ENCODE results near the gene PHF14. TPM values are rescaled to one million over a fixed set of nuclear protein-coding genes. Genes with fewer than 3 reads are reported as not detected.

PHF14 gene
- total RNA-seq, 1 donor, result 35.6 TPM

GRCh38 chr7:11130601-11131000 lies 156.9 kb downstream of the PHF14 start:
- DNase-seq (ENCODE audit: low read depth), result no peak
- H3K4me3 ChIP-seq (ENCODE audit: low read depth, low read length), result no peak overlapping the region
- TF ChIP-seq, protein P1, sequence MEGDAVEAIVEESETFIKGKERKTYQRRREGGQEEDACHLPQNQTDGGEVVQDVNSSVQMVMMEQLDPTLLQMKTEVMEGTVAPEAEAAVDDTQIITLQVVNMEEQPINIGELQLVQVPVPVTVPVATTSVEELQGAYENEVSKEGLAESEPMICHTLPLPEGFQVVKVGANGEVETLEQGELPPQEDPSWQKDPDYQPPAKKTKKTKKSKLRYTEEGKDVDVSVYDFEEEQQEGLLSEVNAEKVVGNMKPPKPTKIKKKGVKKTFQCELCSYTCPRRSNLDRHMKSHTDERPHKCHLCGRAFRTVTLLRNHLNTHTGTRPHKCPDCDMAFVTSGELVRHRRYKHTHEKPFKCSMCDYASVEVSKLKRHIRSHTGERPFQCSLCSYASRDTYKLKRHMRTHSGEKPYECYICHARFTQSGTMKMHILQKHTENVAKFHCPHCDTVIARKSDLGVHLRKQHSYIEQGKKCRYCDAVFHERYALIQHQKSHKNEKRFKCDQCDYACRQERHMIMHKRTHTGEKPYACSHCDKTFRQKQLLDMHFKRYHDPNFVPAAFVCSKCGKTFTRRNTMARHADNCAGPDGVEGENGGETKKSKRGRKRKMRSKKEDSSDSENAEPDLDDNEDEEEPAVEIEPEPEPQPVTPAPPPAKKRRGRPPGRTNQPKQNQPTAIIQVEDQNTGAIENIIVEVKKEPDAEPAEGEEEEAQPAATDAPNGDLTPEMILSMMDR (IDR thresholded peaks at IDR 0.05; ENCODE audit: insufficient read depth, low read length), result no peak

DNA sequence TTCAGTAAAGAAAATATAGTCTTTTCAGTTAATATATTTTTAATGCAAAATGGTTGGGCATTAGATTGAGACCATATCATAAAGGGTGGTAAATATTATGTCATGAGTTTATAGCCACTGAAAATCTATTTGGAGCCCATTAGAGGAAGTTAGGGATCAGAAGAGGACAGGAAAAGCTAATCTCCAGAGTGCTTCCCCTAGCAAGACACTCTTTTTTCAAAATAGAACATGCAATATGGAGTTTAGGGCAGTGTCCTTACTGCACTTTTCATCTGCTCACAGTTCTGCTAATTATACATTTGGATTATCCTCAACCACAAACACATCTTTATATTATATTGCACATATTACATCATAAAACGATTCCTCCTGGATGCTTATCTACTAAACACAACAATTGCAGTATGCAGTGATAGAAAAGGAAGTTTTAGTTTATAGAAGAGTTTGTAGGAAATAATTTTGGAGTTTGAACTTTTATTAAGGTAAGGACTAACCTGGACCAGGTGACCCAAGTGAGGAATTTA lies 159.8 kb downstream of the PHF14 start:
- TF ChIP-seq, protein P1 (IDR thresholded peaks at IDR 0.05; ENCODE audit: insufficient read depth, low read length), result no peak
- no peak overlapping the region for H3K4me3 ChIP-seq (ENCODE audit: low read depth, low read length)
- no peak for DNase-seq (ENCODE audit: low read depth)

GRCh38 chr7:11135573-11135972 lies 161.9 kb downstream of the PHF14 start:
- TF ChIP-seq, protein P1 (IDR thresholded peaks at IDR 0.05; ENCODE audit: insufficient read depth, low read length), result no peak
- H3K4me3 ChIP-seq (ENCODE audit: low read depth, low read length), result no peak overlapping the region
- no peak for DNase-seq (ENCODE audit: low read depth)

GRCh38 chr7:11141541-11141940 lies 167.9 kb downstream of the PHF14 start:
- TF ChIP-seq, protein P1 (IDR thresholded peaks at IDR 0.05; ENCODE audit: insufficient read depth, low read length), result no peak
- no peak for DNase-seq (ENCODE audit: low read depth)
- H3K4me3 ChIP-seq (ENCODE audit: low read depth, low read length), result no peak overlapping the region

DNA sequence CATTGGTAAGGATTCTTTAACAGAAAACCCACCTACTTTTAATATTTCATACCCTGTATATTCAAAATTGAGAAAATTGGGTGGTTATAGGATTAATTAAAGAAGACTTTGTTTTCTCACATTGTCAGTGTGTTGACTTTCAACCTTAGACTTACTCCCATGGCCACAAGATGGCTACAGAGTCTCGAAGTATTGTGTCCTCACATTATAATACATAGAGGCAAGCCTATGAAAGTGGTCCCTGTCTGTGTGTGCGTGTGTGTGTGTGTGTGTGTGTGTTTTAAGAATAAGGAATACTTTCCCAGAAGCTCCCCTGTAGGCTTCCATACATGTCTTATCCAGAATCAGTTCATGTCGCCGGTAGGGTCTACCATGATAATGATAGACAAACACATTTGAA lies 180.0 kb downstream of the PHF14 start:
- TF ChIP-seq, protein P1 (IDR thresholded peaks at IDR 0.05; ENCODE audit: insufficient read depth, low read length), result no peak
- no peak for DNase-seq (ENCODE audit: low read depth)
- no peak overlapping the region for H3K4me3 ChIP-seq (ENCODE audit: low read depth, low read length)

GRCh38 chr7:11155883-11156282 lies 182.2 kb downstream of the PHF14 start:
- H3K4me3 ChIP-seq (ENCODE audit: low read depth, low read length), result no peak overlapping the region
- peak; percentile 37 for DNase-seq (ENCODE audit: low read depth)
- TF ChIP-seq, protein P1 (IDR thresholded peaks at IDR 0.05; ENCODE audit: insufficient read depth, low read length), result no peak

DNA sequence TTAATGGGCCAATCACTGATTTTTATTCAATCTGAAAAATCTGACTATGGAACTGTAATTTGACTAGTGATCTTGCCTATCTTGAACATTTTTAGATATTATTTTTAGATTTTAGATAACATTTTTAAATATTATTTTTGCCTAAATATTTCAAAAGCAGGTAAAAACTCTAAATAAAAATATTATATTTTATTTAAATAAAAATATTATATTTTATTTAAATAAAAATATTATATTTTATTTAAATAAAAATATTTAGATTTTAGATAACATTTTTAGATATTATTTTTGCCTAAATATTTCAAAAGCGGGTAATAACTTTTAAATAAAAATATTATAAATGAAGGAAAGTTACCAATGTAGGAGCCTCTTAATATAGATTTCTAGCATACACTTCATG lies 187.8 kb downstream of the PHF14 start:
- no peak overlapping the region for H3K4me3 ChIP-seq (ENCODE audit: low read depth, low read length)
- no peak for DNase-seq (ENCODE audit: low read depth)
- TF ChIP-seq, protein P1 (IDR thresholded peaks at IDR 0.05; ENCODE audit: insufficient read depth, low read length), result no peak
